Heart left ventricle (tissue), 13 donors: ENCODE results near the gene MSH5.

ENCODE experiments used
- CTCF ChIP-seq, 12 donors: fragments of 200-600 bp; sonication (generic) in 4 of 12; IDR thresholded peaks; one replicate each; pipeline versions ENCODE4 v1.5.0 to v1.8.0; 2018 to 2022; ENCODE audit warnings: antibody characterized with exemption in 12 of 12, mild to moderate bottlenecking in 5 of 12
- POLR2A ChIP-seq, 2 donors: fragments of 450-650 bp; IDR thresholded peaks; one replicate each; pipeline ENCODE4 v1.6.1; 2017; ENCODE audit warnings: antibody characterized with exemption in 2 of 2, mild to moderate bottlenecking in 2 of 2, moderate library complexity in 2 of 2
- donor health status: ischemic (EF 13 %, LVEDD 7.1; RV severe dilation, severe dysfunction).
- donor health status: DM: no; HTN: yes; CAD: no.
- donor health status: DM: no; HTN: no; CAD: no.
- donor health status: ischemic (EF 25% LVEDD 6.9; RV normal size, moderate dysfunction).
- donor health status: ischemic (EF 25% LVEDD 5.7; RV mildly dilated, moderate dysfunction).
- donor health status: ischemic (EF 35%, LVEDD 5.7; RV mildly dilated, moderate dysfunction).
- donor health status: nonischemic (EF 11% LVEDD 7.7; RV severe dilation, severe dysfunction).
- donor health status: DM: yes; HTN: yes; CAD: no.
- donor health status: PGD.
- donor health status: ischemic (EF 29% LVEDD 5.4; RV normal size, mild dysfunction).
- donor health status: nonischemic (EF 23%, LVEDD 6.1; RV moderate dilation, normal function).

GRCh38 chr6:31782126-31782855, 42.5 kb downstream of the MSH5 start:
- TF ChIP-seq POLR2A (IDR thresholded peaks at IDR 0.05) (no peak), CTCF (IDR thresholded peaks at IDR 0.05) (no peak)
